HG03159 (cell line): ENCODE measurements around the gene NUP188.

Source experiments
- ATAC-seq: cut with Tn5 transposase; IDR thresholded peaks from one replicate; pipeline ENCODE4 v1.9.1; 2021; ENCODE audit warnings: mild to moderate bottlenecking, moderate library complexity; ENCODE audit not compliant: unreplicated experiment

The NUP188 gene

DNA sequence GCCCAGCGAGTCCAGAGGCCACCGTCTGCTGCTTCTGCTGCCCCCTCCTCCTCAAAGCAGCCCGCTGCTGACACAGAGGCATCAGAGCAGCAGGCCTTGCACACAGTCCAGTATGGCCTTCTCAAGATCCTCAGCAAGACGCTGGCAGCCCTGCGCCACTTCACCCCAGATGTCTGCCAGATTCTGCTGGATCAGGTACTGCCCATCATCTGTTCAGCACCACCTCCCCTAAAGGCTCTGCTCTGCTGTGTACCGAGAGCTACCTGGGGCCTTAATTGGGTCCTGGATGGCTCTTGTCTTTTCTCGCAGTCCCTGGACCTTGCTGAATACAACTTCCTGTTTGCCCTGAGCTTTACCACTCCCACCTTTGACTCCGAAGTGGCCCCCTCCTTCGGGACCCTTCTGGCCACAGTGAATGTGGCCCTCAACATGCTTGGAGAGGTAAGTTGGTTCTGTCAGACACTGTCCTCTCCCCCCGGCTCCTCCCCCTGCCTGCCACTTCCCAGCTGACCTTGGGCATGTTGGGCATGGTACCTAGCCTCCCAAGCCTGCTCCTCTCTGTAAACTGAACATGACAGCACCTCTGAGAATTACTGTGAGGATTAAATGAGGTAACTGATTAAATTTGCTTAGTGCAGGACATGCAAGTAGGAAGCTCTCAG lies 58.0 kb downstream of the NUP188 start:
- ATAC-seq, result no peak

DNA sequence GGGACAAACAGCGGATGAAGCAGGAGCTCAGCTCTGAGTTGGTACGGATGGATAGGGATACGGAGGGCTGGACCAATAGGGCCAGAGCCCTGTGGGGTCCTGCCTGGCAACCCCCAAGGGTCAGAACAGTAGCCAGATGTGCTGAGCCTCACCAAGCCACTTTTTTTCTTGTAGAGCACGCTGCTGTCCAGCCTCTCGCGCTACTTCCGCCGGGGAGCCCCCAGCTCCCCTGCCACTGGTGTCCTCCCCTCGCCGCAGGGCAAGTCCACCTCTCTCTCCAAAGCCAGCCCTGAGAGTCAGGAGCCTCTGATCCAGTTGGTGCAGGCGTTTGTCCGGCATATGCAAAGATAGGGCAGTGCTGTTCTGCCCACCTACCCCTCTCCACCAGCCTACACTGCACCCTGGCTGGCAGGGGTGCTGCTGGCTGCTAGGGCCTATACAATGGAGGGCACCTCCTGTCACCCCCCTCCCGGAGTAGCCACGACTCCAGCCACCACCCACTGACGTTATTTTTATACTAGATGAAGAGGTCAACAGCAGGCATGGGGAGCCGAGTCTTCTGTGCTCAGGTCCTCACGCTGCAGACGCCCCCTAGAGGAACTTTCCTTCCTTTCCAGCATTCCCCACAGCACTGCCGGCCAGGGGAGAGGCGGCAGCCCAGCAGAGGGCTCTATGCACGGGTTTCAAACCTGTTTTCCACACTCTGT lies 59.0 kb downstream of the NUP188 start:
- ATAC-seq, result no peak

DNA sequence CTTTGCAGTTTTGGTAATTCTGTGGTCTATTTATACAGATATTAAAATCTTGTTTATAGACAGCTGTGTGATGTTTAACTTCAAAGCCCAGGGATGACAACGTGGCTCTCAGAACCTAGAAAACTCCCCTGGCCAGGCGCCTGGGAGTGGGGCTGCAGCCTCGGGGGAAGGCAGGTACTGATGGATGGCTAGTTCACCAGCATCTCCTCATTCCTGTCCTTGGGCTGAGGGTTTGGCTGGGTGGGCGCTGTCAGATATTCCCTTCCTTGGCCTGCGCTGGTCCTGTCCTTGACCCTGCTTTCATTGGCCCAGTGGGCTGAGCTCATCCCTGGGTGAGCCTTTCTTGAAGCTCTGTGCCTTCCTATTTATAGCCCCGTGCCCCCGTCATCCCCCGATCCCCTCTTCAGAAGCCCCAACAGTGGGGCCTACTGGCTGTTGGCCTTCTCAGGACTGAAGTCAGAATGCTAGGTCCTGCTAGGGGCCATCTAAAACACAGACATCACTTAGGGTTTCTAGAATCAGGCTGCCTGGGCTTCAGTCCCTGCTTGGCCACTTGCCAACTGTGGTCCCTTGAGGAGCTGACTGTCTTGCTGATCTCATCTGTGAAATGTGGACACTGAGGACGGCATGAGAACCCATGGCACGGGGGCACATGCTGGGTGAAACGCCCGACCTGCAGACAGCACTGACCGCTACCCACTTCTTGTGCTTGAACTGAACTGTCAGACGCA lies 59.7 kb downstream of the NUP188 start:
- no peak for ATAC-seq

DNA sequence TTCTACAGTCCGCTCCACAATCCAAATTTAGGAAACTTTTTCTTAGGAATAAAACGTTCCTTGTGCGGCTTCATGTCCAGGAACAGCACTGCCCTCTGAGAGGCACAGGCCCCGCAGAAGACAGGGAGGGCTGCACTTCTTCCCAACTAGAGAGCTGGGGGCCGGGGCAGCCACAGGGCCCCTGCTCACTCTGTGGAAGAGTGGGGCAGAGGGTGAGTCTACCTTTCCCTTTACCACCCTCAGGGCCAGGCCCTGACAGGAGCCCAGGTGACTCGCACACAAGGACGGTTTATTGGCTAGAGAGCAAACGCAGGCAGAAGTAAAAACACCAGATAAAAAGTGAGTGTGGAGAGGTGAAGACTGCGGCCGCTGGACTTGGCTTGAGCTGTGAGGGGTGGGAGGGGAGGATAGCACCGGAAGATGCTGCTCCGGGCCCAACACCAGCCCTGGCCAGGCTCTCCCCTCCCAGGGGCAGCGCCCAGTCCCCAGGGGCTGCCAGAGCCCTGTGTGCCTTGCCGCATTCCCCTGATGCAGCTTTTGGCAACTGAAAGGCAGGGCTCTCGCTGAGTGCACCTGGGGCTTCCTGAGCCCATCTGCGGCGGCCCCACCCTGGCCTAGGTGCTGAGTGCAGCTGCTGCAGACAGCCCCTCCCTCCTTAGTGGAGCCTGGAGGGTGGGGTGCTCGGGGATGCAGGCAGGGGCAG lies 60.4 kb downstream of the NUP188 start:
- no peak for ATAC-seq

DNA sequence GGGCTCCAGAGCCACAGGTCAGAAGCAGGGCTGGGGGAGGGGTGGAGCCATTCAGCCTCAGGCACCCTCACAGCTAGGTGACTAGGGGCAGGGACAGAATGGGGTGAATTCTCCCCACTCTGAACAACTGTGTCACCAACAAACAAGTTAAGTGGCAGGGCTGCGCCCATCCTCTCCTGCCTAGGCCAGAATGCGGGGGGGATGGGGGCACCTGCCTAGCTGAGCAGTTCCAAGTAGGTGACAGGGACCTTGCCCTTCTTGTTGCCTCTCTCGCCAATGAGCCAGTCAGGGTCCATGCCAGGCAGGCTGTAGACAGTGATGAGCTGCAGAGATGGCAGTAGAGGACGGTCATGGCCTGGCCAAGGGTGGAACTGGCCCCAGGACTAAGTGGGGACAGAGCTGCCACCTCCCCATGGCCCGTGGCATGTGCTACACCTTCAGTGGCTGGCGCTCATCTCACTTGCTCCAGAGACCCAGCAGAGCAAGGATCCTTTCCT lies 61.0 kb downstream of the NUP188 start:
- ATAC-seq, result no peak

DNA sequence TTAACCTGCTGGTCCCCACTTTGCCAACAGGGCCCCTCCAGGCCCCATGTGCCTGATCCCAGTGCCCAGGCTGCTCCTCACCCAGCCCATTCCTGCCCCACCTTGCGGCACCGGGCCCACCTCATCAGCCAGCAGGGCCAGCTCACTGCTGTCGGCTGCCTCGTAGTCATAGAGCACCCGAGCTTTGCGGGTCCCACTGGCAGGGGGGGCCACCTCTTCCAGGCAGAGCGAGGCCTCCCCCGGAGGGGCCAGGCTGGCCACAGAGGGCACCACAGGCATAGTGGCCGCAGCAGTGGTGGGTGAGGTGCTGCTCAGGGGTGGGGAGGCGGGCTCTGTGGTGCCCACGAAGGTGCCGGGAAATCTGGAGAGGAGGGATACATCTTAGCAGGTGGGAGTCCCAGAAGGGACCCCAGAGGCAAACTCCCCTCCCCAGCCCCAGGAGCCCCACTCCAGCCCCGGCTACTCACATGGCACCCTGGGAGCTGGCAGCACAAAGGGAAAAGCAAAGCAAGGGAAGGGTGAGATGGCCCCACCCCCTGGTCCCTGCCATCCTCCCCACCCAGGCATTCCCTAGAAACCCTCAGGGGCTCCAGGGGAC lies 61.6 kb downstream of the NUP188 start:
- no peak for ATAC-seq

DNA sequence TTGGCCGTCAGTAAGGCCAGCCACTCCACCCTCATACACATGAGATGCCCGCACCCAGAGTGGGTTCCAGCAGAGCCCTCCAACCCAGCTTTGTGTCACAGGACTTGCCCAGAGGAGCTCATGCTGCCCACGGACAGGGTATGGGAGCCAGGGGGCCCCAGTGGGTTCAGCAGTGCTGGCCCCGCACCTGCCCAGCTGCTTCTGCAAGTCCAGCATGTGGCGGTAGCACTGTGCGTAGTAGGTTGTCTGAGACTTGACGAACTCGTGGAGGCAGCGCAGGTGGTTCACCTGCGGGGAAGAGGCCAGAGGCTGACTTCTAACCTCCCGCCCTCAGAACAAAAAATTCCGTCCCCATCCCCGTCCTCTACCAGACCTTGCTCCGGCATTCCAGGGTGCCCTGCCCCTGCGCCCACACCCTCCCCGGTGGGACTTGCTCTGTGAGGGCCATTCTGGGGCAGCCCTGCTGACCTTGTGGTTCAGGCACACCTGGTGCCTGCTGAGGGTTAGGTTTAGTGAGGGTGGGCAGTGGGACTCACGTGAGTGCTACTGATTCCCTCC lies 62.2 kb downstream of the NUP188 start:
- ATAC-seq, result no peak

DNA sequence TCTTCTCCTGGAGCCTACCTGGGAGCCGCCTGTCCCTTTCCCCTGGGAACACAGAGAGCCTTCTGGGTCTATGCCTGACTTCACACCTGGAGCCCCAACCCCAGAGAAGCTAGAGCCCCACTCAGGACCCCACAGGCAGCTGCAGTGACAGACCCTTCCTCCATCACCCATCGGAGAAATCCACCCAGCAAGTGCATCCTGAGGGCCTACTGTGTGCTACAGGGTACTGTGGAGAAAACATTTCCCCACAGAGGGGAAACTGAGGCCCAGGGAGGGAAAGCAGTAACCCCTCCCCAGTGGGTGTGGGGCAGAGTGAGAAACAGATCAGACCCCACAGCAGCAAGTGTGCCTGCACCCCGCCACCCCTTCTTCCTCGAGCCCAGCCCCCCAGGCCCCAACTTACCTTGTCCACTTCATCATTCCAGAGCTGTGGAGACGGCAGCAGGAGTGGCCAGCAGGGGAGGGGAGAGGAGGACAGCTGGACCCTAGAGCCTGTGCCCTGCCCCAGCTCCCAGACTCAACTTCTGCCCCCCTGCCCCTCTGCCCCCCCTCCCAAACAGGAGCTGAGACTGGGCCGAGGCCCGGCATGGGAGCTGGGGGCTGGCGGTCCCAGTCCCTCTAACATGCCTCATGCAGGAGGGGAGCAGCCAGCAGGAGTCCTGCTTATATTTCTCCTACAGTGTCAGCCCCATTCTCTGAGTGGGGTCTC lies 62.9 kb downstream of the NUP188 start:
- no peak for ATAC-seq

DNA sequence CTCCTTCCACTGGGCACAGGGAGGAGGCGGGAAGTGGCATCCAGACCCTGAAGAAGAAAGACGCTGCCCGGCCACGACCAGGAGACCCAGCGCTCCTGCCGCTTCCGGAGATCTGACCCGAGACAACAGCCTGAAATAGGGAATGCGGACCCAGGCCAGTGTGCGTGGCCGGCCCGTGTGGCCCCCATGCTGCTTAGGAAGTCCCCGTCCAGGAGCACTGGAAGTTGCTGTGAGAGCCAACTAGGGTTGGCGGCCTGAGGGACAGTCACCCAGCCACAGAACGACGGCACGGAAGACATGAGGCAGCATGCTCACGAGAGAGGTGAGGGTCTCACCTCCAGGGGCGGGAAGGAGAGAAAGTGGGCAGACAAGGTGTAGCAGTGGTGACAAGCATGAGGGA lies 63.7 kb downstream of the NUP188 start:
- ATAC-seq, result no peak

DNA sequence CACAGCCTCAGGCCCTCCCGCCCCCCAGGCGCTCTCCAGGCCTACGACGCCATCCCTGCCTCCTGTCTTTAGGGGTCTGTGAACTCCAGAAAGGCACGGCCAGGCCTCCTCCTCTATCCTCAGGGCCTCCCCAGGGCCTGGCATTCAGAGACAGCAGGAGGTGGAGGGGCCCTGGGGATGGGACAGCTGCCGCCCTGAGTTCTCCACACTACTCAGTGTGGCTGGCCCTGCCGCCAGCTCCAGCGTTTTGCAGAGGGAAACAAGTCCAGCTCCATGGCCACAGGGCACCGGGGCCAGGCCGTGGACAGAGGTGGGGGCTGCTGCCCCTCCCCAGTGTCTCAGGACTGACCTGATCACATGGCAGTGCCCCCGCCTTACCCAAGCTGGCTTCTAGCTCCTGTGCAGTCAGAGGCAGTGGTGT lies 64.3 kb downstream of the NUP188 start:
- ATAC-seq, result no peak

DNA sequence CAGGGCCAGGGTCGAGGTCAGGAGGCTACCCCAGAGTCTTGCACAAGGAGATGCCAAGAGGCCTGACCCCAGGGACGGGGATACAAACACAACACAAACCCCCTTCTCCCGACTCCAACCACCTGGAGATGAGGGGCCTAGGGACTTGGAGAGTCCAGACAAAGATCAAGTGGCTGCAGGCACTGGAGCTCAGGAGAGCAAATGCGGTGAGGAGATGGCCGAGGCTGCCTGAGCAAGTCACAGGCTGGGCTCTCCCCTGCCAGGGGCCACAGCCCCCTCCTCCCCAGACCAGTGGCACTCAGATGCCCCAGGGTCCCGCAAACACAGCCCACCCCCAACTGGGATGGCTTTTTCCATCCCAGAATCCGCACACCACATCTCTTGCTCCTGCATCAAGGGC lies 64.8 kb downstream of the NUP188 start:
- ATAC-seq, result no peak

DNA sequence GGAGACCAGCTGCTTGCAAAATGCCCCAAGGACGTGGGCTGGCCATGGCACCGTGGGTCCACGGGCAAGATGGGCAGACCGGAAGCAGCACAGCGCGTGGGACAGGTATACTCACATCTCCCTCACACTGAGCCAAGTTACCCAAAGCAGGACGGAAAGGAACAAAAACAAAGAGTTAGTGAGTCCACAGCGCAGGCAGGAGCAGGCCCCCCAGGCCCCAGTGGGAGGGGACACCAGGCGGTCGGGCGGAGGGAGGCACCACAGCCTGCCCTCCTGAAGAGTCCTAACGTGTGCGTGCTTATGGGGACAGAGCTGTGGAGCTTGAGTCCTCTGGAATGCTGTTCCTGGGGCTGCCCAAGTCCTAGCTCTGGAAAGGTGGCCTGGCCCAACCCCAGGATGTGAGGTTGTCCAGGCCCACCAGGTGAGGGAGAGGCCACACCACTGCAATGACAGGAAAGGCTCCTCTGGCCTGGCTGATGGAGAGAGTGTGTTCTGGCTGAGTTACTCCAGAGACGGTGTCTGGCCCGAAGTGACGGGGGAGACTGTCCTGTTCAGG lies 65.5 kb downstream of the NUP188 start:
- no peak for ATAC-seq

DNA sequence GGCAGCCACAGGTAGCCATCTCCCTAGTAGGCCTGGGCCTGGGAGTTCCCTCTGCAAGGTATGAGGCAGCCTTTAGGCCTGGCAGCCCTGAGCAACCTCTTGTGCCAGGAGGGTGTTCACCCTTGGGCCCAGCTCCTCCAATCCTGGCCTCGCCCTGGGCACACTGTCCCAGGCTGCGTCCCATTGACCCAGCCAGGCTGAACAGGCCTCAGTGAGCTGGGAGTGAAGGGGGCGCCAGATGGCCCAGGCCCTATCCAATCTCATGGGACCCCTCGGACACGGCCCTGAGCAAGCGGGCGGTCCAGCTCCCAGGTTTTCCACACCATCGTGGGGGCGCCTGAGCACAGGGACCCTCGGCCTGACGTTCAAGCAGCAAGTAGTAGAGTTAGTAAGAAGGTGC lies 66.2 kb downstream of the NUP188 start:
- ATAC-seq, result no peak

DNA sequence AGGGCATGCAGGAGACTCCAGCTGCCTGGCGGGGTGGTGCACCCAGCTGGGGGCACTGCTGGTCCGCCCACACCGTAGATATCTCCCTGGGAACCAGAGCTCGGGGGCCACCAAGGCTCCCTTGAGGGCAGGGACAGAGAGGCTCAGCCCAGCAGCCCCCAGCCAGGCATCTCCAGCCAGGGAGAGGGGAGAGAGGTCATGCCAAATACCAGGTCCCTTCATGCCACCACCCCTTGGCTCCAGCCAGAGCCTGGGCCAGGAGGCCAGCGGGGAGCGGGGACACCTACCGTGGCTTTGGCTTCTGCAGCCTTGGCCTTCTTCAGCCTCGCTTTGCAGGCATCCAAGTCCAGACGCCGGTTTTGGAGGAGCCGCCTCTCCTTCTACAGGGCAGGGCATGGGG lies 66.6 kb downstream of the NUP188 start:
- ATAC-seq, result no peak

DNA sequence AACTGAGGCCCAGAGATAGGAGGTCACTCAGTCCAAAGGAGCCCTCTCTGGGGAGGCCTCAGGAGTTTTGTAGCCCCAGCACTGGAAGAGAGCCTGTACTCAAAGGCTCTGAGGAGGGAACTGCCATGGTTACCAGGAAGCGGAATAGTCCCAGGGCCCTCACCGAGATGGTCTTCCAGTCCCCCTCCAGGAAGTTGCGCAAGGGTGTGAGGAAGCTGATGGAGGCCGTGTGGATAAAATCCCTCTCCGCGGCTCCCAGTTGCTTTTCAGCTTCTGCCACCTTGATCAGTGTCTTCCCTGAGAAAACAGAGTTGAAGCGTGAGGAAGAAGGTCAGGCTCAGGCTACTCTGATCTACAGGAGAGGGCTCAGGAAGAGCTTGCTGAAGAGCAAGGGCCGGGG lies 67.1 kb downstream of the NUP188 start:
- ATAC-seq, result no peak

DNA sequence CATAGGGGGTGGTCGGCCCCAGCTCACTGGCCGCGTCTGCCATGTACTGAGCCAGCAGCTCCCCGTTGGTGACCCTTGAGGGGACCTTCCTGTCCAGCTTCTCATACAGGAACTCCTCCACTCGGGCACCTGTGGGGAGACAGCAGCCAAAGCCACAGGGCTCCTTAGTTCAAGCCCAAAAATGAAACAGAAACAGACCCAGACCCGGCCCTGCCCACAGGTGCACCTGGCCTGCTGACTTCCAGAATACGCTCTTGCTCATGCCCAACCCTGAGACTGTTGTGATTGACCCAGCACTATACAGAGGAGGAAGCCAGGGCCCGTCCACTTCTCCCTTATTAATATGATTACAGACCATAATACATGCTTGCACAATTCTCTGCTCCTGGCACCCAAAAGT lies 73.6 kb downstream of the NUP188 start:
- ATAC-seq, result peak; percentile 79

DNA sequence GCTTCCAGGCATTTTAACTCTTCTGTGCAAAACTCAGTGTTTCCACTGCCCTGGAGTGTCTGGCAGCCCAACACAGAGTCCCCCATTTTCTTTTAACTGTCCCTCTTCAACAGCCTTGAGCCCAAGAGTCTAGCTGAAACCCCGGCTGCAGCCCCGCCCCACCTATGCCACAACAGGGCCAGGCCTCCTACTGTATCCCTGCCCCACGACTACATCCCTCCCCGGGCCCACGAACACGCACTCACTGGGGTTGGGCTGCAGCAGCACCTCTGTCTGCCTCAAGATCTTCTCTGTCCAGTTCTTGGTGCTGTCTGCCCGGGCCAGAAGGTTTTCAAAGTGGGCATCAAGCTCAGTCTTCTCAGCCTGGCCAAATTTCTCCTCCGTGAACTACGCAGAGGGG lies 74.5 kb downstream of the NUP188 start:
- ATAC-seq, result no peak

DNA sequence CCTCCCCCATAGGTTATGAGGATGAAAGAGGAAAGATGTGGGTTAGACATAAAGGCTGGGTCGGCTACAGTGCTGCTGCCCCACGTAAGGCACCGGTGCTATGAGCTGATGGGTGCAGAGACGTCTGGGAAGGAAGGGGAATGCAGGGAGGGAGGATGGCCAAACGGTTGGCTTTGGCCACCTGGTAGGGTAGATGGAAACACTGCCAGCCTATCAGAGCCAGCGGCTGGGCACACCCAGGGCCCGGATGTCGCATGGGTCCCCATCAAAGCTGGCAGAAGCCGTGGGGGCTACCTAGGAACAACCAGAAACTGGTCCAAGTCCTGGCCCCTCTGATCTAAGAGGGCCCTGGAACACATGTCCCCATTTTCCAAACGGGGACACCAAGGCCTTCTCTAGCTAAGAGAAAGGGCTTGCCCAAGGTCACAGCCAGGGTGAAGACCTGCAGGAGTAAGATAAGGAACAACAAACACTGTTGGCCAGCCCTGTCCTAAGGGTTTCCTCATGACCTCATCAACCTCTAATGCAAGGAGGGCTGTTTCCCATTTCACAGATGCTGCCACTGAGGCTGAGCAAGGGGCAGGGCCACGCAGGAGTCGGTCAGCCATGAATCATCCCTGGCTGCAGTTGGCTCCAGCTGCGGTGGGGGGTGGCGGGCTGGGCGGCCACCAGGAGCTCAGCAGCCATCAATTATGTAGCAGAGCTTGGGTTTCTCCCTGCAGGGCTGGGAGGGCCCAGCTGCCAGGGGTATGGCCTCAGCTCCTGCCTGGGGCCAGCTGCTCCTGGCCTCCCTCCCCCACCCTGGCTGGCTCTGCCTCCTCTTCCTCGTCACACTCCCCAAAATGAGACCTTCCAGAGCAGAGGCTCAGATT lies 75.8 kb downstream of the NUP188 start:
- ATAC-seq, result no peak

DNA sequence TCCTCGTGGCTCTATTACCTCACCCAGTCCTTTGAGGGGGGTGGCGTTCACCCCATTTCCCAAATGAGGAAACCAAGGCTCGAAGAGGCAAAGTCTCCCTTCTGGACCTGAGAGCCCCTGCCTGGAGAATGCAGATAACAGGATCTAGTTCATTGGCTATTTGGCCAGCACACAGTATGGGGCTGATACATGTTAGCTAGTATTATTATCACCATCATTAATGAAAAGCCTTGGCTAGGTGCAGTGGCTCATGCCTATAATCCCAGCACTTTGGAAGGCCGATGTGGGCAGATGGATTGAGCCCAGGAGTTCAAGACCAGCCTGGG lies 76.4 kb downstream of the NUP188 start:
- no peak for ATAC-seq
